Smooth muscle cell of the brain vasculature (primary cell): Measurements from ENCODE around the gene RBFOX1.
A peak's percentile ranks its signal among the peaks of the same experiment; 100 is the strongest.

ENCODE experiments used
- DNase-seq: peaks from one replicate; pipeline ENCODE4 v3.0.0-alpha.2; 2012; ENCODE audit warnings: low read depth, low spot score

The RBFOX1 gene

DNA sequence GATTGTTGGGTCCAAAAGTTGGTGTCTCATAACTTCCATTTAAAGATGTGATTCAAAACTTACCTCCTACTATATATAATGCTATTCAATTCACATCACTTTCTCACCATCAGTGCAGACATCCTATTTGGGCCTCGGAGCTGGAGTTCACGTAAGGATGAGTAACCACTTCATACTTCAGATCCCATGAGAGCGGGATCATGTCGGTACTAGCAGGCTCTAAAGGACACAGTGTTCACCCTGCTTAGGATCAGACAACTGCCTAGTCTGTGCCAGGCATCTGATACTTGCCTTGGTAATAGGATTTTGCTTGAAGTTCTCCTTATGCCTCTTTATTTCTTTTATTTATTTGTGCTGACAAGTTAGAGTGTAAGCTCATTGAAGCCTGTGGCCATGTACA is 39.5 kb downstream of the RBFOX1 start:
- DNase-seq: no peak

DNA sequence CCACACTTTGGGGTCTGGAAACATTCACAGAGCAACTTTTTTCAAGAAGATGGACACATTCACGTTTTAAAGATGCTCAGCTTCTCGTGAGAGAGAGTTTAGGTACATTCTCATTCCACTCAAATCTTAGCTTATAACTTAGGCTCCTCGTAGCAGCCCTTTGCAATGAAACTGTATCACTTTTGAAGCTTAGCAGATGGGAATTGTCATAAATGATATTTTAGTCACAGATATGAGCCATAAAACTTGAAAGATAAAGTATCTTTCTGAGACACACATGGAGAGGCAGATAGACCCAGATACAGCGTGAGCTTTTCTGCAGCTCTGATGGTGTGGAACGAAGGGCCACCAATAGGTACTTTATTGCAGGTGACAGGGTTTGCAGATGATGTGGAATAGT is 41.1 kb downstream of the RBFOX1 start:
- DNase-seq: no peak

DNA sequence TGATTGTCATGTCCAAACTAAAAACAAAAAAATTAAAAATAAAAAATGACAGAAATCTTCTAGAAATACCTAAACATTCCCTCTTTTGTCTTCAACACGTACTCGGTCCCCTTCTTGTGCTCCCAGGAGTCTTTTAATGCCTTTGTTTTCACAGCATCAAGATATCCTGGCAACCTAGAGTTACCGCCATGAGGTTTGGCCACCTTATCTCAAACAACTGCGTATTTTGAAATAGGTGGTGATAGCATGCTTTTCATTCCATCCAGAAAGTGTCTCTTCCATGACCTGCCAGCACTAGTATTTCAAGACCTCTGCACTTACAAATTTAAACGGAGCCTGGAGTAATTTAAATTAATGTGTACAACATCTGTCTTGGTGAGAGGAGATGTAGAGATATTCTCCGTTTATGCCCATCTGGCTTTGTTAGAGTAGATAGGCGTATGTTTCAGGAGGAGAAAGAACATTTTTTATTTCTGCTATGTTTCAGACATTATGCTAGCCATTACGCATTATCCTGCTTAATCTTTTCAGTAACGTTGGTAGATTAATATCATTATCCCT is 42.0 kb downstream of the RBFOX1 start:
- DNase-seq: no peak

DNA sequence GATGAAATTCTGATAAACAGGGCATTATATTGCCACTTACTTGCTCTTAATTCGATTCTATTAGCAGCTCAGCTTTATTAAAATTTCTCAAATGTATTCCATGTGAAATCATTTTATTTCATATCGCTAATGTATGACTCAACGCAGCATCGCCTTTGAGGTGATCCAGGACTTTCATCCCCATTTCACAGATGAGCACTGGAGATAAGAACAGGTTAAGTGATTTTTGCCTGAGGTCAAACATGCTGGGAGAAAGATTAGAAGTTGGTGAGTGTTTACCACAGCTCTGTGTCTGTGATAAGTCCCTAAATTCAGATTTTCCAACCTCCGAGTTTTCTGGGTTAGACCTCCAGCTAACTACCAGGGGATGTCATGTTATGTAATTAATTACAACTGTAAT is 43.6 kb downstream of the RBFOX1 start:
- no peak for DNase-seq

DNA sequence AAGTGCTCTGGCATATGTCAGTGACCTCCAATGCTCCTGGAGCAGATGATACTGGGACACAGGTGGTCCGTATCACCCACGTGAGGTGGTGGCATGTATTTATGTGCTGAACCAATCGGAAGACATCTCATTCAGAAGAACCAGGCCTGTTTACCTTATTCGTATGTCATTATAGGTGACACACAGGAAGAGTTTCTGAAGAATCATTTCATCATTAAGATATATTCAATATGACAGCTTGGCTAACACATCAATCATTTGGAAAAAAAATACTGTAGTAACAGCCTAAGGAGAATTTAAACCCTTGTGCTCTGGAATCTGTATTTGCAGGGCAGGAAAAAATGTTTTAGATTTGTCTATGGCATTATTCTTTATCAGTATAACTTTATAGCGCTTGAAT is 44.6 kb downstream of the RBFOX1 start:
- no peak for DNase-seq

DNA sequence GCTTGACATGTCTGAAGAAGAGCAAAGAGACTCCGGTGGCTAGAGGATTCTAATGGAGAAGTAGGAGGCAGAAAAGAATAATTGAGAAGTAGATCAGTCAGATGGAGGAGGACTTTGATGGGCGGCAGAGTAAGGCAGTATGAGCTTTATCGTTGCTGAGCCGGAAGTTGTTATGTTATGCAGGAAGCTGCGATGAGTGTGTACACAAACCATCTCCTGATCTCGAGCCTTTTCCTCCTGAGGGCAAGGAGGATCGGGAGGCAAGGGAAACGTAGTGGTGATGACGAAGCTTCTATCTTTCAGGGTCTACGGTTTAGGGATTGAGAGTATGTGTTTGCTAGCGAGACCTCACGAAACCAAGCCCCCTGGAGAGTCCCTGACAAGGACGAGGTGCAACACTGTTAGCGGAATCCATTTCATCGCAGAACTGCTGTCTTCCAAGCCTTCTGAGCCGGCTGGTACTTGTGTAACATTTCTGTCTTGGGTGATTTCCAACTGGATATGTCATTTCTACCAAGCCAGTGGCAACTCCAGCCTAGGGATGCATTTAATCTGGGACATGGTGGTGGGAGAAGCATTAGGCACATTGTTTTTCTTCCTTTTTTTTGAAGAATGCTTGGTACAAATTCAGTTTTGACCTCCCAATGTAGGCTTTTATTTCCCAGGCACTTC is 45.5 kb downstream of the RBFOX1 start:
- no peak for DNase-seq

DNA sequence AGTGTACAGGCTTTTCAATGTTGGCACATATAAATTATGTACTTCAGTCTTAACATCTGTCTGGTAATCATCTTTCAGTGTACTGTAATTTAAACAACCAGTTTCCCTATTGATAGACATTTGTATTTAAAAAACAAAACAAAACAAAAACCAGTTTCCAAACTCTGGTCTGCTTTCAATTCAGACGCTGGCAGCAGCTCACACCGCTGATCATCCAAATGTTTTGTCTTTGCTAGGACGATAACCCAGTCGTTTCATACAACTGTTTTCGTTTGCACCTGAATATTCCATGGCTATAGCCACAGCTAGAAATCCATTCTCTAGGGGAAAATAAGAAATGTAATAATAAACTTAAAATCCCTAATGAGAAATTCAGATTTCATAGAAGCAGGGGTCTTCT is 47.8 kb downstream of the RBFOX1 start:
- no peak for DNase-seq

DNA sequence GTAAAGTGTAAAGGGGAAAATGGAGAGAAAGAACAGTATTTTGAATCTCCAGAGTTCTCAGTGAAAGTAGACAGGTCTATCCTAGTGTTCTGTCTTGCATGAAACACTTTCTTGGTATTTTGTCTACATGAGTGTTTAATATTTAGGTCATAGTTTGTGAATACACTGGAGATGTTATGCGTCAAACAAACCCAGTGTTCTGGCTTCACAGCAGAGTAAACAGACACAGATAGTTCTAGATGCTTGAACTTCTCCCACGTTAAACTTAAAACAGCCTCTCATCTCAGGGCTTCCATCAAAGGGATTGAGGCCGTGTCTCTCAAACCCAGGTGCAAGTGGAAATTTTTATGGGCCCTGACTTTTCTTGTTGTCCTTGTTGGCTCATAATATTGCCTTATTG is 48.3 kb downstream of the RBFOX1 start:
- DNase-seq: no peak

DNA sequence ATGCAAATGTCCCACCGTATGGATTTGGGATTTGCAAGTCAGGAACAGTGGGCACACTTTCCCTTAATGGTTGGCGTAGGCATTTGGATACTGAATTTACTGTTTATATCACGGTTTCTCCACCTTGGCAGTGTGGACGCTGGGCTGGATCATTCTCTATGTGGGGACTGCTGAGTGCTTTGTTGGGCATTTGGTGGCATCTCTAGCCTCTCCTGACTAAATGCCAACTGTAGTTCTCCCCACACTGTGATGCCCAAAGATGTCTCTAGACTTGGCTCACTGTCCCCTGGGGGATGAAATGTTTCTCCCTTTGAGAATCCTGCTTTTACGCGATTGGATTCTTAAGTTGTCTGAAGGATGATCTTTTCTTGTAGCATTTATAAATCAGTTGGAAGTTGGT is 49.0 kb downstream of the RBFOX1 start:
- DNase-seq: no peak

DNA sequence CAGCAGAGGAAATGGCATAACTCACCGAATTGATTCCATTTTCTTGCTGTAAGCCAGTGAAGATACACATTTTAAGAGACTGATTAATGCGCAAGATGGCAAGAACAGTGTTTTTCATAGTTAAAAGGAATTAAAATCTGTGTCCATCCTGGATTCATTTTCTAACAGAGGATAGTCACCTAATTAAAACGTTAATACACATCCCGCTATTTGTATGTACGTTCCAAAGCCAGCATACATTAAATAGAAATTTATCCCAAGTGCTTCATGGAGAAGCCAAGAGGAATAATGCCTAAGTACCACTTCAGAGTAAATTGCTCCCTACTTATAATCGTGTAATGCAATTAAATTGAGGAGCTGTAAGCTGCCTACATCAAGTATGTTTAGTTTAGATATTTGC is 49.9 kb downstream of the RBFOX1 start:
- no peak for DNase-seq

DNA sequence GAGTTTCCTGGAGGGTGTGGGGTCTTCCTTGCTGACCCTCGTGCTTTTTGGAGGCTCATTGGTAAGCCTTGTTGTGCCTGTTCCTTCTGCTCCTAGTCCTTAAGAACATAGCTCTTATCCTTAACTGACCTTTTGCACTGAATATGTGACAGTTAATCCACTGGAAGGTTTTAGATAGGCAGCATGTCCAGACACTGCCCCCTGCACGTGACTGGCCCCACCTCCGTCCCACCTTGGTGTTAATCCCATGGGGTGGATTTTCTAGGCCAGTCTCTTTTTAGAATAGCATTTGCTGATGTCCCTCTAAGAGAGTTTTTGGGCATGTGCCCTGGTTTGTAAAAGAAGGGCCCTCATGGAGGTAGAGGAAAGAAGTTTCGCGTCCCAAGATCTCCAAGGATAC is 58.3 kb downstream of the RBFOX1 start:
- no peak for DNase-seq

DNA sequence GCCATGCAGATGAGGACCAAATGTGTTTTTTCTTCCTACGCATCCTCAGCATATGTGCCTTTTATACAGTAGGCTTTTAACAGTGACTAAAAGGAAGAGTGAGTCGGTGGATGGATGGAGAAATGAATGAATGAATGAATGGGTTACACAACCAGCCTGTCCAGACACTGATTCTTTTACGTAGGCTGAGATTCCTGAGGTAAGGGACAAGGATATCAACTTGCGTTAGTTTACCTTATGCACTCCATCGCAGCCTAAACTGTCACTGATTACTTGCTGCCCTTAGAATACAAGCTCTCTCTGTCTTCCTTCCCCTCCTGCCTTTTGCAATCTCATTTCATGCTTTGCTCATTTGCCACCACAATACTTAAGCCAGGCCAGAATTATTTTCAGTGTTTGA is 59.0 kb downstream of the RBFOX1 start:
- no peak for DNase-seq

DNA sequence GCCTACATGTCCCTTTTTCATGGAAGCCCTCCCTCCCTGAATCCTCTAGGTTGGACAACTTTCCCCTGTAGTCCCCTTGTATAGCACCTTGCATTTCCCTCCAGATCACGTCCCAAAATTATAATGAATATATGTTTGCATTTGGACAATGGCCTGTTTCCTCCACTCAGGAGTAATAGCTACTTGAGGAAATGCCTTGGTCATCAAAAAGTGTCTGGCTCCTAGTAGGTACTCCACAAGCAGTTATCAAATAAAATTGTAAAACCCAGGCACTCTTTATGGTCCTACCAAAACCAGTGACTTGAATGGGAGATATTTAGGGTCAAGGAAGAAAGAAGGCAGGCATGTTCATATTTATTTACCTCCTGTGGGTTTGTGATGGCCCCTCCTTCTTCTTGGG is 59.6 kb downstream of the RBFOX1 start:
- no peak for DNase-seq

DNA sequence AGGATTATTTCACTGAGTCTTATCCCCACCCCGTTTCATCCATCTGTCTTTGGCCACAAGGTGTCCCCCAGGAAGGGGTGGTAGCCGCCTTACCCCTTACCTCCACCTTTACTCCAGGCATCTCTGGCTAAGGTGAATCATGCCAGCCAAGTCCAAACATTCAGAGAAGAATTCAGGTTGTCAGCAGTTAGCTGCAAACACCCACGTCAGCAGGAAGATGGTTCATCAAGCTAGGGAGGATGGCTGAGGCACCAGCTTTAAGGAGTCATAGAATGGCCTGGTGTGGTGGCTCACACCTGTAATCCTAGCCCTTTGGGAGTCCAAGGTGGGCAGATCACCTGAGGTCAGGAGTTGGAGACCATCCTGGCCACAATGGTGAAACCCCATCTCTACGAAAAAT is 61.0 kb downstream of the RBFOX1 start:
- DNase-seq: no peak

DNA sequence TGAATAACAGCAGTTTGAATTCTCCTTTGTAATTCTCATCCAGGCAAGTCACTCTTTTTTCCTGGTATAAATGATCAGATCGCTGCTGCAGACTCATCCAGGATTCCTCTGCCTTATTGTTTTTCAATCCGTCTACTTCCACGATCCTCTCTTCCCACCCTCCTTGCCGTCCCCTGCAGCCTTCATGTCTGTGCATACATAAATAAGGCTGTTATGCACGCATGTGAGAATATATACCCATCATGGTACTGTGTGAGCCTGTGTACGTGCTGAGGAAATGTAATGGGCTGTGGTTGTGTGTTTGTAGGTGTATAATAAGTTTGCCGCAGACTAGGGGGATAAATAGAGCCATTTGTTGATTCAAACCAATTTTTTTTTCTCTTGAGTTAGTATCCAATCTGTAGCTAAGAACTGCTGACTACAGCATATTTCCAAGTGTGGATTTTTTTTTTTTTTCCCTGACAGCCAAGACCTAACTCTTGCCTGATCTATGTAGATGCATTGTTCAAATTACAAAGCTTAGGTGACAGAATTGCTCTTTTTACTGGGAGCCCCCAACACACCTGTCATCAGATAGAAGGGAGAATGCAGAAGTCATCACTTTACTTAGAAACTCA is 62.2 kb downstream of the RBFOX1 start:
- no peak for DNase-seq

DNA sequence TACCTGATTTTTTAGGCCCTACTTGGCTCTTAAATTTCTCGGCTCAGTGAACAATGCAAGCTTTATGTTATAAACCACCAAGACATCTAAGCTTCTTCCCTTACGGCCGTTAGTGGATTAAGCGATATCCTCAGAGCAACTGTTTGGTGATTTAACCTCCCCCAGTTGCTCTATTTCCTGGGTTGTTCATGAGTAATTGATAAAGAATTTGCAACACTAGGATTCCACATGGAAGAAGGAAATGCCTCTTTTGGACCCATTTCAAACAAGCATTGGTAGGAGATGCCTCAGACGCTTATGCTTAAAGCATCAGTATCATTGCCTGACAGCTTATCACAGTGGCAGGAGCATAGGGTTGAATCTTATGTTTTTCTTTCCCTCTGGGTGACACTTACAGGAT is 65.3 kb downstream of the RBFOX1 start:
- DNase-seq: peak; percentile 1

DNA sequence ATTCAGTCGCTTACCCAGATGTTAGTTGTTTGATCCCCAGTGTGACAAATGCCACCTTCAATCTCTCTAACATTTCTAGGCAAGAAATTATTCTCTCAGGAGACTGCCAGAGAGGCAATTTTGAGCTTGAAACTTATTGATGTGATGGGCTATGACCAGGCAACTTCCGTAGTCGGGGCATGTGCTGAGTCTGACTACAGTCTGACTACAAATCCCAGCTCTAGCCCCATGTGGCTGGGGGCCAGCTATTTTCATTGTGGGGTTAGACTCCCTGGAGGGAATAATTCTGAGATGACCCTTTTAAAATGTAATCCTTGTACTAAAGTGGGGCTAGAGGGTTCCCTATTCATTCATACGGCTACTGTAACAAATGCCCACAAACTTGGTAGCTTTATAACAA is 65.9 kb downstream of the RBFOX1 start:
- DNase-seq: no peak

DNA sequence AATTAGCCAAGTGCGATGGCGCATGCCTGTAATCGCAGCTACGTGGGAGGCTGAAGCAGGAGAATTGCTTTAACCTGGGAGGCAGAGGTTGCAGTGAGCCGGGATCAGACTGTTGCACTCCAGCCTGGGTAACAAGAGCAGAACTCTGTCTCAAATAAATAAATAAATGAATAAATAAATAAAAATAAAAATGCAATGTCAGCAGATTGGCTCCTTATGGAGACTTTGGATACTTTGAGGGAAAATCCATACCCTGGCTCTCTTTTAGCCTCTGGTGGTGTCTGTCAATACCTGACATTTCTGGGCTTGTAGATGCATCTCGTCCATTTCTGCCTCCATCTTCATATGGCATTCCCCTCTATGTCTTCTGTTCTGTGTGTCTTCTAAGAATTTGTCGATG is 66.7 kb downstream of the RBFOX1 start:
- no peak for DNase-seq

DNA sequence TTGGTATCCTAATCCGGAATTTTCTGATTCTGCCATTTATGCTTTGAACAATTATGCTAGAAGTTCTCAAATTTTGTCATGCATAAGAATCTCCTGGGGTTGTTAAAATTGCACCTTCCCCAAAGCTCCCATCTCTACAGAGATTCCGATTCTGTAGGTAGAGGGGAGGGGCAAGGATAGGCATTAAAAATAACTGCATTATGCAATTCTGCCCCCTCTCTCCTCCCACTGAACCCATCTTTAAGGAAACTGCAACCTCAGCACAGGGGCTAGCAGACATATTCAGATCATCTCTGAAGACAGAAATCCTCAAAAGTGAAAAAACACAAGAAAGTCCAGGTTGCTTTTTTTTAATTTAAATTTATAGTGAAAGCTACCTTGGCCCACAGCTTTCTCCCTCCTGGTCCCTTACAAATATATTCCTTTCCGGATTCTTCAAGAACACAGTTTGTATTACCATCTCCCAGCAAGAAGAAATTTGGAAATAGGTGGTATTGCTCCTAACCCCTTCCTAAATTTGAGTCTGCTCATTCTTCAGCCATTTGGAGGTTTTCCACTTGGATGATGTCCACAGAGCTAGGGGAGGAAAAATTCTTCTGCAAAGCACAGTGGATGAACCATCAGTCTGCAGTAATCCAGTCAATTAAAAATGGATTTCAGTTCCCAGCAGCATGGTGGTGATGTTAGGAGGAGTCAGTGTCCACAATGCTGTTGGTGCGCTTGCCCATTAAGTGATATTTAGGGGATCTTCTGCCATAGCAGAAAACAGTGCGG is 67.7 kb downstream of the RBFOX1 start:
- DNase-seq: no peak

DNA sequence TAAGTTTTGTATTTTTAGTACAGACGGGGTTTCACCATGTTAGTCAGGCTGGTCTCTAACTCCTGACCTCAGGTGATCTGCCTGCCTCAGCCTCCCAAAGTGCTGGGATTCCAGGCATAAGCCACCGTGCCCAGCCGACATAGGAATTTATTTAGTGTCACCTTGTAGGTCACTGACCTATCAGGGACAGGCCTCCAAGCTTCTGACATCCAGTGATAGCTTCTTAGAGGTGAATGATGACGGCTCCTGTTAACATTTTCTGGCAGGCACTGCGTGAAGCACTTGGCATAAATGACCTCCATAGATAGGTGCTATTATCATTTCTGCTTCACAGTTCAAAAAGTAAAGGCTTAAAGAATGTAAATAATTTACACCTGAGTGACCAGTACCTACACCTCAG is 71.6 kb downstream of the RBFOX1 start:
- DNase-seq: no peak

DNA sequence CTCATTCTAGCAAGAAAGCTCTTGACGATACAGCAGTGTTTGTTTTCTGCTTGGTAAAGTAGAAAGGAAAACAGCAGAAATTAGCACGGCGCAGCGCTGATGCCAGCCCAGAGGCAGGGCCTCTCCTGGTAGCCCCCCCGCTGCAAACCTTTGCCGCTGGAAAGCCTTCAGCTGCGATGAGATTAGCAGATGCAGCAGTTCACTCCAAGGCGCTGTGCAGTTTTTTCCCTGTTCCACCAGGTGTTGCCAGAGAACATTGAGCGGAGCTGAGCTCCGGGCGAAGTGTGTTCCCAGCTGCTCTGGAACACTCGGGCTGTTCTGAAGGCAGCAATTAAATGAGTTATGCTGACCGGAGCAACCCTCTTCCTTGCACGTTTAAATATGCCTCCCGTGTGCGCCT is 72.5 kb downstream of the RBFOX1 start:
- DNase-seq: no peak

DNA sequence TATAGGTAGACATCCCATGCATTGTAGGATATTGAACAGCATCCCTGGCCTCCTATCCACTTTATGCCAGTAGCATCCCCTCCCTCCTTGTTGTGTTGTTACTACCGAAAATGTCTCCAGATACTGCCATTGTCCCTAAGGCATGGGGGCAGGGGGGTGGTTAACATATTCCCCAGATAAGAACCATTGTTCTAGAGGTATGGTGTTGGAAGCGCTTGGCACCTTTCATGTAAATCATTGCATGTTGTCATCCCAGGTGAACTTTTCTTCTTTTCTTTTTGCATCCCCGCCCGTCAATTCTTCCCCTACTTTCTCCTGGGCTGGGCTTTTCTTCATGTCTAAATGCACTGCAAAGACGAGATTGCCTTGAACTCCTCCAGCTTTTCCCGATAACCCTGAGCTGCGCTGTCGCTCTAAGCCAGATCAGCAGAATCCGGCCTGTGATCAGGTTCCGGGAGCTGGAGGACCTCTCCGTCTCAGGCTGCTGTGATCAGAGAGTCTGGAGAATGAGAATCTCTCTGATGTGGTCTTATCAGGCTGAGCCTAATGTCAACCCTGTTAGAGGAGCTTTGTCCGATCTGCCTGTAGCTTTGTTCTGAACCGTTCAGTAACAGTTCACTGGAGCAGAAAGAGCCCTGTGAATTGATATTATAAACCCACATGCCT is 76.2 kb downstream of the RBFOX1 start:
- DNase-seq: no peak
